ENCODE results near the gene GAL3ST3.
A peak's percentile ranks its signal among the peaks of the same experiment; 100 is the strongest.
"Not testable (repeated sequence)": the region's sequence is repeated elsewhere in the genome, so short reads cannot be mapped to it uniquely, and the experiment has no call there.

Gene GAL3ST3

DNA sequence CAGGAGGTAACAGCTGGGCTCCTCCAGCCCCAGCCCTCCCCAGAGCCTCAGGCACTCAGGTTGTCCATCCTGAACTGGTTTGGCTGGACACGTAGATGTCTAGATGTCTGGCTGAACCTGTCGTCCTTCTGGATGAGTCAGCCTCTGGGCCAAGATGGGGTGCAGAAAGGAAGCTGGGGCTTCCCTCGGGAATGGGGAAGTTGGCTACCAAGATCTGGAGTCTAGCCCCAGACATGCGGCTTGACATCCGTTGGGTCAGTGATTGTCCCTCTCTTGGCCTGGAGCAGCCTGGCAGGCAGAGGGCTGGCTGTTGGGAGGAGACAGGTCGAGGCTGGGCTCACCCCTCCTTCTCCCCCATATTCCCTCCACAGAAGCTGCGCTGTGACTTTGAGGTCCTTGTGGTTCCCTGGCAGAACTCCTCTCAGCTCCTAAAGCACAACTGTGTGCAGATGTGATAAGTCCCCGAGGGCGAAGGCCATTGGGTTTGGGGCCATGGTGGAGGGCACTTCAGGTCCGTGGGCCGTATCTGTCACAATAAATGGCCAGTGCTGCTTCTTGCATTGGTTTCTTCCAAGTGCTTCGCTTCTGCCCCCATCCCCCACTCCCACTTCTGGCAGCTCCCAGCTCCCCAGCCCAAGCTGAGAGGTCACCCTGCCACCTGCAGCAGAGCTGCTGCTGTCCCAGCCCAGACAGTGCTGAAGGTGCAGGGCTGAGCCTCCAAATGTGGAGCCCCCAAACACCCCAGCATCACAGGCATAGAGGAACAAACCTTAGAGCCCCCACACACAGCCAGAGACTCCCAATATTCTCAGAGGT, 35.8 kb downstream of the GAL3ST3 start:
- DNase-seq (ENCODE audit: low read depth, low spot score), result no peak

DNA sequence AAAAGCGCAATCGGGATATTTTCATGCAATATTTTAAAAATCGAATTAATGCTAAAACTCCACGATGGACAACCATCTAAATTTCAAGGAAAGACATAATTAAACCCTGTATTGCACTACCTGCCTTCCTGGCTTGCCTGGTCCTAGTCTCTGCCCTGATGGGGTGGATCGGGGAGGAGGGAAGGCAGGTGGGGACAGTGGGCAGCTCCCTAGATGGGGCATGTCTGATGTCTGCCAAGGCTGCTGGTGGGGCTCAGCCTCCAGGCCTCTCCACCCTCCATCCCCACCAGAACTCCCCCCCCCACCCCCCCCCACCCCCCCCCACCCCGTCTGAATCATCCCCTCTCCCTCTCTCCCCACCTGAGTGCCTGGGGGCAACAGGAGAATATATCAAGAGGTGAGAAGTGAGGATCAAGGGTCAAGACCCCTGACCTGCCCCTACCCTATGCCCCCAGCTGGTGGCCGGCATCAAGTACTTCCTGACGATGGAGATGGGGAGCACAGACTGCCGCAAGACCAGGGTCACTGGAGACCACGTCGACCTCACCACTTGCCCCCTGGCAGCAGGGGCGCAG, 36.5 kb downstream of the GAL3ST3 start:
- DNase-seq (ENCODE audit: low read depth, low spot score), result no peak

DNA sequence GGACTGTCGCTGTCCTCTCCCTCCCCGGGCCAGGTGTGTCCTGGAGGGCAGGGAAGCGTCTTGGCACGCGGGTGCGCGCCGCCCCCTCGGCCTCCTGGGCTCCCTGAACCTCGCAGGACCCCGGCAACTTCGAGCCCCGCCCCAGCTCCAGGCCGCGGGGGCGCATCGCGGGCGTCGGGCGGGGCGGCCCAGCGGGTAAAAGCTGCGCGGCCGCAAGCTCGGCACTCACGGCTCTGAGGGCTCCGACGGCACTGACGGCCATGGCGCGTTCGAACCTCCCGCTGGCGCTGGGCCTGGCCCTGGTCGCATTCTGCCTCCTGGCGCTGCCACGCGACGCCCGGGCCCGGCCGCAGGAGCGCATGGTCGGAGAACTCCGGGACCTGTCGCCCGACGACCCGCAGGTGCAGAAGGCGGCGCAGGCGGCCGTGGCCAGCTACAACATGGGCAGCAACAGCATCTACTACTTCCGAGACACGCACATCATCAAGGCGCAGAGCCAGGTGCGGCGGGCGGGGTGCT, 37.1 kb downstream of the GAL3ST3 start, which contains the start of gene CST6:
Gene CST6 (plus strand): TSS at position 224 of the 519 bp plus-strand sequence. CDS start 37 bp downstream, at position 261.
- DNase-seq (ENCODE audit: low read depth, low spot score), result no peak

DNA sequence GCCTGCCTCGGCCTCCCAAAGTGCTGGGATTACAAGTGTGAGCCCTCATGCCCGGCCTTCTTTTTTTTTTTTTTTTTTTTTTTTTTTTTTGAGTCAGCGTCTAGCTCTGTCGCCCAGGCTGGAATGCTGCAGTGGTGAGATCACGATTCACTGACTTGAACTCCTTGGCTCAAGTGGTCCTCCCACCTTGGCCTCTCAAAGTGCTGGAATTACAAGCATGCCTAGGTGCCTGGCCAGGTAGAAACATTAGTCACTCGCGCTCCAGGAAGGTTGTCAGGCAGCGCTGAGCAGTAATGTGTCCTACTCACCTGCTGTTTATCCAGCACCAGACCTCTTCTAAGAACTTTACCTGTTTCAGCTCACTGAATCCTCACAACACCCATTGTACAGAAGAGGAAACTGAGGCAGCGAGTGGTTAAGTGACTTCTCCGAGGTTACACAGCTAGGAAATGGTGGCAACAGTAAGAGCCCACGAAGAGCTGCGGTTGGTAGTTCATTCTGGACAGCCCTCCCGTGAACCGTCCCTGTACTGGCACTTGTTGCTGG, 37.6 kb downstream of the GAL3ST3 start:
- no peak for DNase-seq (ENCODE audit: low read depth, low spot score)

DNA sequence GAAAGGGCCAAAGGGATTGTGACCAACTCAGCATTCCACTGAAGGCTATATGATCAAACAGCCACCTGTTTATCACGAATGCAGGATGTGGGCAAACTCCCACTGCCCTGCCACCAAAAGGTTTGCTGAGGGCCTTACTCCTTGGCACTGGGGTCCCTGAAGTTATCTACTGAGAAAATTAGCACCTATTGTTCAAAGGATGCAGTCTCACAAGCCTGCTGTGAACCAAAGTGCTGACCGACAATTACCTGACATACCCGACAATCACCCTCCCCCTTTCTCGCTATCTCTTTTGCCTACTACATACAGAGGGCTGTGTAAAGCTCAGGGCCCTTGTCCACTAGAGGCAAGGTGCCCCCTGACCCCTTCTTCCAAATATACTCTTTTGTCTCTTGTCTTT, 38.9 kb downstream of the GAL3ST3 start:
- not testable (repeated sequence) for DNase-seq (ENCODE audit: low read depth, low spot score)

DNA sequence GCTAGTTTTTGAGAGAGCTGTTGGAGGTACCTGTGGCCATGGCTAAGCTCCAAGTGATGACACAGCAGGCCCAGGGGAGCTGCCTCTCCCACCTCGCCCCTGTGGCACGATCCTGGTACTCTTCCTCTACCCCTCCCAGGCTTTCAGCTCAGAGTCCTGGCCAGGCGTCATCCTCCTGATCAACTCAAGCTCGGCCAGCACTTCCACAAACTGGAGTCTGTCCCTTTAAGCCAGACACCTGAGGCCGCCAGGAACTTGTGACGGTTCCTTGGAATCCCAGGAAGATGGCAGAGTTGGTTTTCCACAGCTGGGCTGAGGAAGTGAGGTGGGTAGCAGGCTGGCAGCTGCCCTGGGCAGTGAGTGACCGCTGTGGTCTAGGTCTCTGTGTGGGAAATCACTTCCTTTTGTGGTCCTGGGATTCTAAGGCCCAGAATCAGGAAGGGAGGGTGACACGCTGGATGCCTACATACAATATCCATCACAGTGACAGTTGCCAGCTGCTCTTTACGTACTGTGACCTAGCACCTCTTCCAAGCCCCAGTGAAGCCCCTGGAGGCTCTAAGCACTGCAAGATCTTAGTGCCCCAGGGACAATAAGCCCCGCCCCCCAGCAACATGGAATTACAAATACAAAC, 40.4 kb downstream of the GAL3ST3 start:
- no peak for DNase-seq (ENCODE audit: low read depth, low spot score)

DNA sequence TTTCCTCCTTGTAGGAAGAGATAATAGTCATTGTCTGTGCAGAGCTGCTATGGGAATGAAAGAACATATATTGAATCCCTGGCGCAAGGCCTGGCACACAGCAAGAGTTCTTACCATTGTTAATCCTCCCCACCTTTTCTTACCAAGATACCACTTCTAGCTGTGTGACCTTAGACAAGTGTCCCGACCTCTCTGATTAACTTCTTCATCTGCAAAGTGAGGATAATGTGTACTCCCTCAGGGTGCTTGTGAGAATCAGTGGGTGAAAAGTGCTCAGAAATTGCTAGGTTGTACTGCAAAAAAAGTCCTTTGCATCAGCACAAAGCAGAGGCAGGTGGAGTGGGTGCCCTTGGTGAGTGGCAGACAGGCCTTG, 40.9 kb downstream of the GAL3ST3 start:
- no peak for DNase-seq (ENCODE audit: low read depth, low spot score)

DNA sequence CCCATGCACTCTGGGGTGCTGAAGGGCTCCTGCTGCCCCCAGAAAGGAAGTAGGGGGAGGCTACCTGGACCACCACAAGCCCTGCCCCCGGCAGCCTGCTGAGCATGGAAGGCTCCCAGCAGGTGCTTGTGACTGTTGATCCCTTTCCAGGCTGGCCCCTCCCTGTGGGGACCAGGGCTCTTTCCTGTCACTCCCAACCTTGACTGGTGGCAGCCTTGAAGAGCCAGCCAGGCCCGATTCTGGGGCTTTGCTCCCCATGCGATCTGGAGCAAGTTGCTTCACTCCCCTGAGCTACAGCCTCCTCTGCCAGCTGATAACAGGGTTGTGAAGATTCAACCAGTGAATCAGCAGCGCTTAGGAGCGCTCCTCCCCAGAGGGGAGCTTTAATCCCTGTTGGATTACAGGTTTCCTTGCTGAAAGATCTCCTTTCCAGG, 41.7 kb downstream of the GAL3ST3 start:
- DNase-seq (ENCODE audit: low read depth, low spot score), result no peak

DNA sequence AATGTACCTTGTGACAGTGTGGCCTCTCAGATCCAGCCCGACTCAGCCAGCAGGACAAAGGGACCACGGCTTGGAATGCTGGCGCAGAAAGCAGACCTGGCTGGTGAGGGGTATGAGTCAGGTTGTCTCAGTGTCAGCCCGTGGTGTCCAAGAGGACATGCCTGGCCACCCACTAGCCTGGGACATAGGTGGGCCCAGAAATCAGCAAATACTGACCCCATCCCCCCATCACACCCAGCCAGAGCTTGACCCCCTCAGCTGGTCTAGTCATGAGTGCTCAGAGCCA, 42.1 kb downstream of the GAL3ST3 start:
- DNase-seq (ENCODE audit: low read depth, low spot score), result no peak

DNA sequence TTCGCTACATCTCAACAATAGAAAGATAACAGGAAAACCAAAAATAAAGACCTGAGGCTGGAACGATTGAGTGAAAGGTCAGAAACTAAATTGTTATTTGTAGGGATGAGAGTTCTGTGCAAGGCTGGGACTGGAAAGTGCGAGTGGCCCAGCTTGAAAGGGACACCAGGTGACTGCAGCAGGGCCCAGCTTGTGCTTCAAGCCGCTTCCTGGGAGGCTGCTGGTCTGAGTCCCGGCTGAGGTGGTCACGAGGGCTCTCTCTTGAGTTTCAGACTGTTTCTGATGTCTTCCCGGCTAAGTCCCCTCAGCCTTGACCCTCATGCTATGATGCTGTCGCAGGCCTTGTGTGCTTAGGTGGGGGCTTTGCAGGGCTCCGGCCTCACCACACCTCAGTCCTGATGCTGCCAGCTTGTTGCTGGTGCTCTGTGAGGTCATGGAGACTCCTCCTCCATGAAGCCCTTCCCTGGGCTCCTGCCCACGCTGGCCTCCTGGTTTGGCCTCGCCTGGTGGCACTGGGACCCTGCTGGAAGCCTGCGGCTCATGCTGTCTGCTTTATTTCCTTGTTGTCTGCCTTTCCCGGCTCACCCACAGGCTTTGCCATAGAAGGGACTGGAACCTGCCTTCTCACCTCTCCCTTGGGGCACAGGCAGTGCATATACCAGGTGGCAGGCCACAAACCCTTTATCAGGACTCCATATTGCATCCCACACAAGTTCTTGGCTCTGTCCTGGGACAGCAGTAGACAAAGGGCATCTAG, 42.6 kb downstream of the GAL3ST3 start:
- no peak for DNase-seq (ENCODE audit: low read depth, low spot score)

DNA sequence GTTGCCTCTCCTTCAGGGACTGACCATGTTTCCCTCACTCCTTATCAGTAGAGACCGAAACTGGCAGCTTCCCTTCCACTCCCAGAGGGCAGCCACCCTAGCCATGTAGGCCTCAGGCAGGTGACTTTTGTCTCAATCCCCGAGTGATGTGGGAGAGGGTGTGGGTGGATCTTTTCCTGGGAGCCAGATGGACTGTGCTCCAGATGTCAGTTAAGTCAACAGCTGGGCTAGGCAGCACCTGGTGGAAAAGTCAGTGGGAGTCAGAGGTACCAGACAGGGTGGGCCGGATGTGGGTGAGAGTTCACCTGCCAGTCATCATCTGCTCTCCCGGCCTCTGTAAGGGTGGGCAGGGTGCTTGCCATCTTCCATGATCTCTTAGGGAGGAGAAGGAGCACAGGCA, 44.8 kb downstream of the GAL3ST3 start:
- DNase-seq (ENCODE audit: low read depth, low spot score), result no peak

DNA sequence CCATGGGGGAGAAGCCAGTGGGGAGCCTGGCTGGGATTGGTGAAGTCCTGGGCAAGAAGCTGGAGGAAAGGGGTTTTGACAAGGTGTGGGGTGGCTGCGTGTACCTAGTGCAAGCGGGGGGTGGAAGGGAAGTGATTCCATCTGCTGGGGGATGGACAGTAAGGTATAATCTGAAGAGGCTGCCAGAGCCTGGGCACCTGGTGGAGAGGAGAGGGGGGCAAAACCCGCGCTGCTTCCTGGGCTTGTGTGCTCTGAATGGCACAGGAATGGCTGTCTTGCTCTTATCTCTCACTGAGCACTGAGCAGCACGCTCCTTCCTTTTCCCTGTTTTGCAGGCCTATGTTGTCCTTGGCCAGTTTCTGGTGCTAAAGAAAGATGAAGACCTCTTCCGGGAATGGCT, 45.7 kb downstream of the GAL3ST3 start:
- DNase-seq (ENCODE audit: low read depth, low spot score), result no peak

DNA sequence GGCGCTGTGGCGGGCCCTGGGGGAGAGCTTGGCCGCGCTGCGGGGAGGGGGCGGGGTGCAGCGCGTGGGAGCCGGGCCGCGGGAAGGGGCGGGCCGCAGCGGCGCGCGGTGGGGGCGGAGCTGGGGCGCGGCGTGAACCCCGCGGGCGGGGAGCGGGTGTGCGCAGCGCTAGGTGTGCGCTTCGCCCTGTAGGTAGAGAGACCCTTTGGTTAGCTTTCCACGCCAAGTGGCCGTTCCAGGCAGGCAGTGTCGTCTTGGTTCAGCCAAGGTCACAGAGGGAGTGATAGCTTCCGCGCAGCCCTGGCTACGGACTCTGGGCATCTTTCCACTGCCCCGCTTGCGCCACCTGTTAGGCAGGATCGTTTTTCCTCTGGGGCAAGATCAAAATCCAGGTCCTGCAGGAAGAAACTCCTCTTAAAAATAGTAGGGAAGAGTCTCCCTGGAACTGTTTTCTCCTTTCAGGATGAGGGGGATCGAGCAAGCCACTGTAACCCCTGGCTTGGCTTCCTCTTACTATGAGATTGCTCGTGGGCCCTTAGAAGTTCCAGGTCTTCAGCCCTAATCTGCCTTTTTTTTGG, 46.2 kb downstream of the GAL3ST3 start:
- DNase-seq (ENCODE audit: low read depth, low spot score), result no peak

DNA sequence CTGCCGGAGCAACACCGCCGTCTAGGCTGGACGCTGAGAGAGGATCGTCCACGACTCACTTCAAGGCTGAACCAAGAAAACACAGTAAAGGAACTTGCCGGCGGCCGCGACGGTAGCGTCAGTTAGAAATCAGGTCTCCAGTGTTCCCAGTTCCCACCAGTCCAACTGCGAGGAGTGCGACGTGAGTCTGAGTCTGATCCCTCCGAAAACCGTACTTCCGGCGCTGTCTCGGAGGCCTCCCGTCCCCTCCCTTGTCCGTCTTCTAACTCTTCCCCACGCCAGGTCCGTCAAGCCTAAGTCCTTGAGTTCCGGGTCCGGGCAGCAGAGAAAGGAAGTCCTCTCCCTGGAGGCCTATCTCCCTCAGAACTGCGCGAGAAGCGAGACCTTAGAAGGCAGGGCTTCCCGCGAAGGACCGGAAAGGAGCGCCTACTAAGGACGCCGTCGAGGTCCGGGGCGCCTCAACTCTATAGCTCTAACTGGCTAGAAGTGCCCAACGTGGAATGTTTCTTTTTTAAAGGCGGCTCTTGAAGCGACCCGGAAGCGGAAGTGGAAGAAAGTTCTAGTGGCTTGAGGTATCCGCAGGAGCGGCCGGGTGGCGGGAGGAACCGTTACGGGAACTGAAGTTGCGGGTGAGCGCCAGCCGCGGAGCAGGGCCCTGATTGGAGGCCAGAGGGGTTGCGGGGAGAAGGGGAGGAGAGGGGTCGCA, 46.9 kb downstream of the GAL3ST3 start, which contains the start of the genes BANF1 and EIF1AD:
Gene BANF1 (plus strand): TSS at position 562 of the 706 bp plus-strand sequence. CDS start 748 bp downstream, outside the sequence.
Gene EIF1AD (minus strand): TSS at position 216 of the 706 bp plus-strand sequence. CDS start 1,768 bp downstream, outside the sequence.
- peak; percentile 87 for DNase-seq (ENCODE audit: low read depth, low spot score)

DNA sequence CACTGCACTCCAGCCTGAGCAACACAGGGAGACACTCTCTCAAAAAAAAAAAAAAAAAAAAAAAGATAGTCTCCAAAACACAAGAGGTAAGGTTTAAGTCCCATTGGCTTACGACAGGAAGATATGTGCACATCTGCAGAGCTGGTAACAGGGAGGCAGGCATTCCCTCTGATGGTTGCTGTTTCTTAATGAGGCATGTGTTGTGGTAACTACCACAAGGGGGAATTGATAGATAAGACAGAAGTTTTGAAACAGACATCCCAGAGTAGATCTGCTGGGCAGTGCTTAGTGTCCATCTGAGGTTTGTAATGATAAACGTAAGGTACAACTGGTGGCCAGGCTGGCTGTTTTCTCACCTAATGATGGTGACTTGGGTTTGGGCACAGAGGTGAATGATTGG, 51.7 kb downstream of the GAL3ST3 start:
- DNase-seq (ENCODE audit: low read depth, low spot score), result no peak

DNA sequence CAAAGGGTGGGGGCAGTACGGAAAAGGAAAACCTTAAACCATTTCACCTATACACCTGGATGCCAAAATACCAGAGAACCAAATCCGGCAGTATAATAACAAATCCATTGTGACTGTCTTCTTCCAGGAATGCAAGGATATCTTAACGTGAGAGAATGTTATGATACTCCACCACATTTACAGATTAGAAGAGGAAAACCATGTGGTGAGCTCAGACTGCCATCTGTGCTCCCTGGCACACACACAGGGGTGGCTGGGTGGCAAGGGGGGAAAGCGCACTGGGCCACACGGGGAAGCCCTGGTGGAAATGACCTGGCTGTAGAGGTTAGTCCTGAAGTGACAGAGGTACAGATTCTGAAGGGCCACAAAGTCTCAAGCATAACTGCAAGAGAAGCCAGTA, 56.9 kb downstream of the GAL3ST3 start:
- no peak for DNase-seq (ENCODE audit: low read depth, low spot score)
